GM12878 (cell line): ENCODE measurements around the gene RHOT1.

ENCODE experiments used
- CBX5 ChIP-seq: sonication (generic); IDR thresholded peaks from 2 replicates; pipeline ENCODE4 v1.6.1; 2016; ENCODE audit warnings: low read depth, moderate library complexity, mild to moderate bottlenecking, inconsistent platforms
- EP300 ChIP-seq, 2 experiments: fragments of 150-350 bp in 1 of 2; IDR thresholded peaks; 2 replicates each; pipeline ENCODE4 v1.6.1; 2011 to 2012; ENCODE audit warnings: low read depth in 2 of 2, low read length in 2 of 2, borderline replicate concordance in 1 of 2, improper control_type of control experiment in 1 of 2, inconsistent platforms in 1 of 2; ENCODE audit not compliant: control insufficient read depth in 1 of 2
- EZH2 ChIP-seq: IDR thresholded peaks from 2 replicates; pipeline ENCODE4 v1.6.1; 2012; ENCODE audit warnings: low read depth, mild to moderate bottlenecking, control low read depth, inconsistent platforms, low read length, borderline replicate concordance; ENCODE audit not compliant: control insufficient read depth
- KAT2A ChIP-seq: conservative IDR thresholded peaks from 2 replicates; pipeline ENCODE4 v1.6.1; 2011; ENCODE audit warnings: low read depth, low read length; ENCODE audit not compliant: control insufficient read depth
- LARP7 ChIP-seq: fragments of 450-650 bp; IDR thresholded peaks from 2 replicates; pipeline ENCODE4 v1.6.1; 2017; ENCODE audit warnings: mild to moderate bottlenecking
- TF ChIP-seq, protein P1 (sequence below), 3 experiments: IDR thresholded peaks in 2 of 3; conservative IDR thresholded peaks in 1 of 3; 2 replicates each; pipeline ENCODE4 v1.5.1; 2011; ENCODE audit warnings: low read depth in 3 of 3, low read length in 3 of 3, mild to moderate bottlenecking in 3 of 3, control low read depth in 2 of 3, moderate library complexity in 2 of 3, inconsistent platforms in 1 of 3, mixed read lengths in 1 of 3; ENCODE audit not compliant: control insufficient read depth in 2 of 3, insufficient read depth in 1 of 3; ENCODE audit errors: extremely low read depth in 1 of 3

- TF ChIP-seq, protein P1, sequence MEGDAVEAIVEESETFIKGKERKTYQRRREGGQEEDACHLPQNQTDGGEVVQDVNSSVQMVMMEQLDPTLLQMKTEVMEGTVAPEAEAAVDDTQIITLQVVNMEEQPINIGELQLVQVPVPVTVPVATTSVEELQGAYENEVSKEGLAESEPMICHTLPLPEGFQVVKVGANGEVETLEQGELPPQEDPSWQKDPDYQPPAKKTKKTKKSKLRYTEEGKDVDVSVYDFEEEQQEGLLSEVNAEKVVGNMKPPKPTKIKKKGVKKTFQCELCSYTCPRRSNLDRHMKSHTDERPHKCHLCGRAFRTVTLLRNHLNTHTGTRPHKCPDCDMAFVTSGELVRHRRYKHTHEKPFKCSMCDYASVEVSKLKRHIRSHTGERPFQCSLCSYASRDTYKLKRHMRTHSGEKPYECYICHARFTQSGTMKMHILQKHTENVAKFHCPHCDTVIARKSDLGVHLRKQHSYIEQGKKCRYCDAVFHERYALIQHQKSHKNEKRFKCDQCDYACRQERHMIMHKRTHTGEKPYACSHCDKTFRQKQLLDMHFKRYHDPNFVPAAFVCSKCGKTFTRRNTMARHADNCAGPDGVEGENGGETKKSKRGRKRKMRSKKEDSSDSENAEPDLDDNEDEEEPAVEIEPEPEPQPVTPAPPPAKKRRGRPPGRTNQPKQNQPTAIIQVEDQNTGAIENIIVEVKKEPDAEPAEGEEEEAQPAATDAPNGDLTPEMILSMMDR (IDR thresholded peaks at IDR 0.05 in 2 of 3, conservative IDR thresholded peaks at IDR 0.05 in 1 of 3; ENCODE audit: control insufficient read depth in 2 of 3, extremely low read depth in 1 of 3, insufficient read depth in 1 of 3, low read depth in 3 of 3, low read length in 3 of 3), result no peak
- no peak for TF ChIP-seq EP300 (IDR thresholded peaks at IDR 0.05; ENCODE audit: borderline replicate concordance in 1 of 2, control insufficient read depth in 1 of 2, low read depth in 2 of 2, low read length in 2 of 2)
- no peak for TF ChIP-seq CBX5
- no peak for TF ChIP-seq EZH2
- no peak for TF ChIP-seq KAT2A
- TF ChIP-seq LARP7, result no peak
These were observed 127.1 kb downstream of the RHOT1 start for GRCh38 chr17:32269377-32269776.
